MM.1S (cell line): Measurements from ENCODE around the gene CDH1.

Source experiments
- DNase-seq: peaks from one replicate; pipeline ENCODE4 v3.0.0-alpha.2; 2015
- H2AFZ ChIP-seq: fragments of 300-600 bp; sonication (generic); 2 replicates; pipeline ENCODE4 v1.6.0; 2016; ENCODE audit warnings: antibody characterized with exemption, low read length
- H3F3A ChIP-seq: fragments of 300-600 bp; sonication (generic); 2 replicates; pipeline ENCODE4 v1.6.1; 2016; ENCODE audit warnings: mild to moderate bottlenecking, antibody characterized with exemption, low read length, moderate library complexity, mixed read lengths; ENCODE audit not compliant: insufficient read depth
- H3K27ac ChIP-seq: fragments of 300-600 bp; sonication (generic); 2 replicates; pipeline ENCODE4 v1.5.1; 2016; ENCODE audit warnings: mild to moderate bottlenecking, low read length
- H3K27me3 ChIP-seq: fragments of 300-600 bp; sonication (generic); replicated peaks from 2 replicates; pipeline ENCODE4 v1.6.0; 2016; ENCODE audit warnings: low read length; ENCODE audit not compliant: insufficient read depth
- H3K36me3 ChIP-seq: fragments of 300-600 bp; sonication (generic); replicated peaks from 2 replicates; pipeline ENCODE4 v1.6.1; 2016; ENCODE audit warnings: mild to moderate bottlenecking, low read length, mixed read lengths; ENCODE audit not compliant: insufficient read depth
- H3K4me1 ChIP-seq: fragments of 300-600 bp; sonication (generic); 2 replicates; pipeline ENCODE4 v1.6.1; 2016; ENCODE audit warnings: low read length, mixed read lengths
- H3K4me2 ChIP-seq: fragments of 300-600 bp; sonication (generic); 2 replicates; pipeline ENCODE4 v1.6.0; 2016; ENCODE audit warnings: low read depth, low read length
- H3K4me3 ChIP-seq: fragments of 300-600 bp; sonication (generic); 2 replicates; pipeline ENCODE4 v1.5.1; 2016; ENCODE audit warnings: low read length, mixed read lengths
- H3K79me2 ChIP-seq: fragments of 300-600 bp; sonication (generic); 2 replicates; pipeline ENCODE4 v1.6.1; 2016; ENCODE audit warnings: mixed run types, low read length, mixed read lengths
- H3K9ac ChIP-seq: fragments of 300-600 bp; sonication (generic); 2 replicates; pipeline ENCODE4 v1.6.1; 2016; ENCODE audit warnings: low read length, mixed read lengths
- H3K9me2 ChIP-seq: fragments of 300-600 bp; sonication (generic); replicated peaks from 2 replicates; pipeline ENCODE4 v1.6.1; 2016; ENCODE audit warnings: mild to moderate bottlenecking, low read length, mixed read lengths; ENCODE audit not compliant: insufficient read depth
- H3K9me3 ChIP-seq: fragments of 300-600 bp; sonication (generic); replicated peaks from 2 replicates; pipeline ENCODE4 v1.6.1; 2016; ENCODE audit warnings: mild to moderate bottlenecking, low read length, mixed read lengths; ENCODE audit not compliant: insufficient read depth
- H4K20me1 ChIP-seq: fragments of 300-600 bp; sonication (generic); 2 replicates; pipeline ENCODE4 v1.6.1; 2016; ENCODE audit warnings: mild to moderate bottlenecking, low read length, moderate library complexity, mixed read lengths; ENCODE audit not compliant: insufficient read depth
- CTCF ChIP-seq: fragments of 300-600 bp; sonication (generic); IDR thresholded peaks from 2 replicates; pipeline ENCODE4 v1.5.1; 2016; ENCODE audit warnings: antibody characterized with exemption, low read length, mixed read lengths
- EZH2 ChIP-seq: fragments of 300-600 bp; sonication (generic); optimal IDR thresholded peaks from 2 replicates; pipeline ENCODE3; 2017; ENCODE audit warnings: low read depth, mild to moderate bottlenecking, antibody characterized with exemption, low read length, mixed read lengths
- EZH2phosphoT487 ChIP-seq: fragments of 300-600 bp; sonication (generic); IDR thresholded peaks from 2 replicates; pipeline ENCODE4 v1.6.1; 2018; ENCODE audit warnings: antibody characterized with exemption, low read length

CDH1 gene

GRCh38 chr16:68823401-68824135 lies 86.5 kb downstream of the CDH1 start:
- Histone ChIP-seq H3K9me2 (no peaks in the 10 kb centered on the region), H2AFZ (no peak overlapping the region), H3K9ac (no peak overlapping the region), H3K9me3 (no peaks in the 10 kb centered on the region), H3K79me2 (no peaks in the 10 kb centered on the region), H3K4me1 (no peaks in the 10 kb centered on the region), H4K20me1 (no peaks in the 10 kb centered on the region), H3K36me3 (no peaks in the 10 kb centered on the region), H3F3A (no peaks in the 10 kb centered on the region), H3K4me3 (no peak overlapping the region), H3K4me2 (no peak overlapping the region), H3K27ac (no peak overlapping the region), H3K27me3 (no peaks in the 10 kb centered on the region)
- no peak for DNase-seq
- no peak for TF ChIP-seq CTCF
- TF ChIP-seq EZH2, result no peak
- TF ChIP-seq EZH2phosphoT487, result no peak

- Histone ChIP-seq H3K4me1 (no peaks in the 10 kb centered on the region), H2AFZ (no peak overlapping the region), H3K27me3 (no peaks in the 10 kb centered on the region), H3K9ac (no peak overlapping the region), H3K4me2 (no peak overlapping the region), H3K9me3 (no peaks in the 10 kb centered on the region), H3K4me3 (no peak overlapping the region), H3K36me3 (no peaks in the 10 kb centered on the region), H3K9me2 (no peaks in the 10 kb centered on the region), H3K79me2 (no peaks in the 10 kb centered on the region), H3F3A (no peaks in the 10 kb centered on the region), H4K20me1 (no peaks in the 10 kb centered on the region), H3K27ac (no peak overlapping the region)
- DNase-seq, result no peak
- TF ChIP-seq EZH2phosphoT487, result no peak
- TF ChIP-seq CTCF, result no peak
- TF ChIP-seq EZH2, result no peak
These were observed 88.3 kb downstream of the CDH1 start for GRCh38 chr16:68825427-68825826.

- Histone ChIP-seq H3K4me1 (no peaks in the 10 kb centered on the region), H3K9me2 (no peaks in the 10 kb centered on the region), H3K4me3 (no peak overlapping the region), H4K20me1 (no peaks in the 10 kb centered on the region), H3K4me2 (no peak overlapping the region), H3K27ac (no peak overlapping the region), H3K9me3 (no peaks in the 10 kb centered on the region), H3F3A (no peaks in the 10 kb centered on the region), H3K27me3 (no peaks in the 10 kb centered on the region), H2AFZ (no peak overlapping the region), H3K79me2 (no peaks in the 10 kb centered on the region), H3K36me3 (no peaks in the 10 kb centered on the region), H3K9ac (no peak overlapping the region)
- TF ChIP-seq CTCF, result no peak
- TF ChIP-seq EZH2phosphoT487, result no peak
- TF ChIP-seq EZH2, result no peak
- DNase-seq, result no peak
These were observed 89.6 kb downstream of the CDH1 start for GRCh38 chr16:68826652-68827051.
